ENCODE results near the gene SPTBN1. TPM values are rescaled to one million over a fixed set of nuclear protein-coding genes. Genes with fewer than 3 reads are reported as not detected.
A peak's percentile ranks its signal among the peaks of the same experiment; 100 is the strongest.

Gene SPTBN1
- total RNA-seq, 1 experiment from 2014 or later, result 204 TPM

DNA sequence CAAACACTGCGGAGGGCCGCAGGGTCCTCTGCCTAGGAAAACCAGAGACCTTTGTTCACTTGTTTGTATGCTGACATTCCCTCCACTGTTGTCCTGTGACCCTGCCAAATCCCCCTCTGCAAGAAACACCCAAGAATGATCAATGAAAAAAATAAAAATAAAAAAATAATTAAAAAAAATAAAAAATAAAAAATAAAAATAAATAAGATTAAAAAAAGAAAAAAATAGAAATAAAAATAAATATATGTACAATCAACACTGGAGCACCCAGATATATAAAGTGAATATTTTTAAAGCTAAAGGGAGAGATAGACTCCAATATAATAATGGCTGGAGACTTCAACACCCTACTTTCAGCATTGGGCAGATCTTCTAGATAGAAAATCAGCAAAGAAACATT lies 243.5 kb downstream of the SPTBN1 start:
- Mint-ChIP-seq H3K27ac (no peak overlapping the region), H3K27me3 (ENCODE audit: low read depth) (no peaks in the 10 kb centered on the region; the same call in 1 of the 2 replicates), H3K36me3 (peaks cover 7% of the 10 kb centered on the region), H3K4me3 (no peak overlapping the region), H3K9me3 (peaks cover 21% of the 10 kb centered on the region), H3K4me1 (no peaks in the 10 kb centered on the region)
- no peak for ATAC-seq
- no peak for DNase-seq (ENCODE audit: low spot score)
- ChIA-PET POLR2A (no interaction called here), CTCF (interaction anchor here (0.7 kb wide), 1 partner anchor 34 kb away, joined by 3 read pairs; no protein-coding TSS in a partner anchor)
- TF ChIP-seq ZNF425 (CRISPR knock-in tag; conservative IDR thresholded peaks at IDR 0.05) (no peak), HMGA2 (CRISPR knock-in tag; IDR thresholded peaks at IDR 0.05) (peak; percentile 99)

DNA sequence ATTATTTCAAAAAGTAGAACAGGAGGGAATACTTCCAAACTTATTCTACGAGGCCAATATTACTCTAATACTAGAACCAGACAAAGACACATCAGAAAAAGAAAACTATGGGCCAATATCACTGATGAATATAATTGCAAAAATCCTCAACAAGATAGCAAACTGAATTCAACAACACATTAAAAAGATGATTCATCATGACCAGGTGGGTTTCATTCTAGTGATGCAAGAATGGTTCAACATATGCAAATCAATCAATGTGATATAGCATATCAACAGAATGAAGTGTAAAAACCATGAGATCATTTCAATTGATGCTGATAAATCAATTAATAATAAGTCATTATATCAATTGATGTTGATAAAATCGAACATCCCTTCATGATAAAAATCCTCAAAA lies 244.9 kb downstream of the SPTBN1 start:
- Mint-ChIP-seq H3K9me3 (peaks cover 21% of the 10 kb centered on the region), H3K27ac (no peak overlapping the region), H3K36me3 (peaks cover 7% of the 10 kb centered on the region), H3K4me3 (no peak overlapping the region), H3K27me3 (ENCODE audit: low read depth) (no peaks in the 10 kb centered on the region; the same call in 1 of the 2 replicates), H3K4me1 (no peaks in the 10 kb centered on the region)
- ATAC-seq (no peak), DNase-seq (ENCODE audit: low spot score) (no peak)
- ChIA-PET CTCF (interaction anchor here (9.3 kb wide), 1 partner anchor 36 kb away, joined by 171 read pairs; no protein-coding TSS in a partner anchor), POLR2A (no interaction called here)
- TF ChIP-seq EMX1 (CRISPR knock-in tag; IDR thresholded peaks at IDR 0.05), result no peak
- TF ChIP-seq, protein P1, sequence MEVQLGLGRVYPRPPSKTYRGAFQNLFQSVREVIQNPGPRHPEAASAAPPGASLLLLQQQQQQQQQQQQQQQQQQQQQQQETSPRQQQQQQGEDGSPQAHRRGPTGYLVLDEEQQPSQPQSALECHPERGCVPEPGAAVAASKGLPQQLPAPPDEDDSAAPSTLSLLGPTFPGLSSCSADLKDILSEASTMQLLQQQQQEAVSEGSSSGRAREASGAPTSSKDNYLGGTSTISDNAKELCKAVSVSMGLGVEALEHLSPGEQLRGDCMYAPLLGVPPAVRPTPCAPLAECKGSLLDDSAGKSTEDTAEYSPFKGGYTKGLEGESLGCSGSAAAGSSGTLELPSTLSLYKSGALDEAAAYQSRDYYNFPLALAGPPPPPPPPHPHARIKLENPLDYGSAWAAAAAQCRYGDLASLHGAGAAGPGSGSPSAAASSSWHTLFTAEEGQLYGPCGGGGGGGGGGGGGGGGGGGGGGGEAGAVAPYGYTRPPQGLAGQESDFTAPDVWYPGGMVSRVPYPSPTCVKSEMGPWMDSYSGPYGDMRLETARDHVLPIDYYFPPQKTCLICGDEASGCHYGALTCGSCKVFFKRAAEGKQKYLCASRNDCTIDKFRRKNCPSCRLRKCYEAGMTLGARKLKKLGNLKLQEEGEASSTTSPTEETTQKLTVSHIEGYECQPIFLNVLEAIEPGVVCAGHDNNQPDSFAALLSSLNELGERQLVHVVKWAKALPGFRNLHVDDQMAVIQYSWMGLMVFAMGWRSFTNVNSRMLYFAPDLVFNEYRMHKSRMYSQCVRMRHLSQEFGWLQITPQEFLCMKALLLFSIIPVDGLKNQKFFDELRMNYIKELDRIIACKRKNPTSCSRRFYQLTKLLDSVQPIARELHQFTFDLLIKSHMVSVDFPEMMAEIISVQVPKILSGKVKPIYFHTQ (CRISPR knock-in tag; IDR thresholded peaks at IDR 0.05), result no peak
- TF ChIP-seq, protein P2, sequence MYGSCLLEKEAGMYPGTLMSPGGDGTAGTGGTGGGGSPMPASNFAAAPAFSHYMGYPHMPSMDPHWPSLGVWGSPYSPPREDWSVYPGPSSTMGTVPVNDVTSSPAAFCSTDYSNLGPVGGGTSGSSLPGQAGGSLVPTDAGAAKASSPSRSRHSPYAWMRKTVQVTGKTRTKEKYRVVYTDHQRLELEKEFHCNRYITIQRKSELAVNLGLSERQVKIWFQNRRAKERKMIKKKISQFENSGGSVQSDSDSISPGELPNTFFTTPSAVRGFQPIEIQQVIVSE (CRISPR knock-in tag; IDR thresholded peaks at IDR 0.05; ENCODE audit: borderline replicate concordance), result no peak
- TF ChIP-seq E2F4 (CRISPR knock-in tag; IDR thresholded peaks at IDR 0.05; ENCODE audit: borderline replicate concordance, low read depth), result no peak
- no peak for TF ChIP-seq TP53 (CRISPR knock-in tag; IDR thresholded peaks at IDR 0.05)
- TF ChIP-seq, protein P3, sequence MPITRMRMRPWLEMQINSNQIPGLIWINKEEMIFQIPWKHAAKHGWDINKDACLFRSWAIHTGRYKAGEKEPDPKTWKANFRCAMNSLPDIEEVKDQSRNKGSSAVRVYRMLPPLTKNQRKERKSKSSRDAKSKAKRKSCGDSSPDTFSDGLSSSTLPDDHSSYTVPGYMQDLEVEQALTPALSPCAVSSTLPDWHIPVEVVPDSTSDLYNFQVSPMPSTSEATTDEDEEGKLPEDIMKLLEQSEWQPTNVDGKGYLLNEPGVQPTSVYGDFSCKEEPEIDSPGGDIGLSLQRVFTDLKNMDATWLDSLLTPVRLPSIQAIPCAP (CRISPR knock-in tag; IDR thresholded peaks at IDR 0.05), result no peak
- TF ChIP-seq NFYB (CRISPR knock-in tag; conservative IDR thresholded peaks at IDR 0.05; ENCODE audit: low read depth), result no peak

- Mint-ChIP-seq H3K36me3 (no peaks in the 10 kb centered on the region), H3K9me3 (peaks cover 4% of the 10 kb centered on the region), H3K4me3 (no peak overlapping the region), H3K4me1 (0 out of 2 replicates have a peak, but pooled peaks cover 3% of the 10 kb centered on the region), H3K27me3 (ENCODE audit: low read depth) (no peaks in the 10 kb centered on the region; the same call in 1 of the 2 replicates), H3K27ac (no peak overlapping the region)
- DNase-seq (ENCODE audit: low spot score), result no peak
- no peak for ATAC-seq
- TF ChIP-seq TP53 (CRISPR knock-in tag; IDR thresholded peaks at IDR 0.05), result no peak
- no peak for TF ChIP-seq USF1 (CRISPR knock-in tag; IDR thresholded peaks at IDR 0.05)
- no peak for TF ChIP-seq ZMAT4 (CRISPR knock-in tag; IDR thresholded peaks at IDR 0.05)
- POLR2A ChIA-PET, result interaction anchor here (1.1 kb wide), 1 partner anchor 598 kb away, joined by 4 read pairs; no protein-coding TSS in a partner anchor
- CTCF ChIA-PET, result interaction anchor here (0.6 to 9.3 kb wide), 23 partner anchors 9 to 651 kb away, joined by 3 to 171 read pairs (median 5); partner anchors contain the start of gene EML6
These were observed 248.1 kb downstream of the SPTBN1 start for GRCh38 chr2:54704238-54704637.

Data from WTC11 (cell line).